UCSD-AML1 (cell line): Measurements from ENCODE around the gene LONRF2.

Source experiments
- DNase-seq: peaks from one replicate; lab custom pipeline; 2025; ENCODE audit not compliant: unreplicated experiment; lab: John Stamatoyannopoulos, UW

LONRF2 gene

GRCh38 chr2:100301881-100302584 is 20.3 kb downstream of the LONRF2 start:
- no peak for DNase-seq

- DNase-seq, result no peak
Measured at GRCh38 chr2:100299548-100299947, 22.8 kb downstream of the LONRF2 start.

GRCh38 chr2:100297511-100297910 is 24.8 kb downstream of the LONRF2 start:
- no peak for DNase-seq

- no peak for DNase-seq
Measured at GRCh38 chr2:100294162-100294497, 28.2 kb downstream of the LONRF2 start.

GRCh38 chr2:100293341-100294161 is 28.8 kb downstream of the LONRF2 start:
- no peak for DNase-seq

GRCh38 chr2:100292022-100292580 is 30.2 kb downstream of the LONRF2 start:
- no peak for DNase-seq

- DNase-seq, result no peak
Measured at GRCh38 chr2:100291152-100291970, 30.9 kb downstream of the LONRF2 start.

- no peak for DNase-seq
Measured at GRCh38 chr2:100290718-100291151, 31.6 kb downstream of the LONRF2 start.

- DNase-seq, result no peak
Measured at GRCh38 chr2:100289020-100289419, 33.3 kb downstream of the LONRF2 start.

GRCh38 chr2:100286318-100286717 is 36.0 kb downstream of the LONRF2 start:
- DNase-seq, result no peak

GRCh38 chr2:100285691-100286090 is 36.6 kb downstream of the LONRF2 start:
- DNase-seq, result no peak

- DNase-seq, result no peak
Measured at GRCh38 chr2:100285011-100285410, 37.3 kb downstream of the LONRF2 start.

- no peak for DNase-seq
Measured at GRCh38 chr2:100283724-100284501, 38.4 kb downstream of the LONRF2 start.

GRCh38 chr2:100281521-100282438 is 40.5 kb downstream of the LONRF2 start:
- no peak for DNase-seq

GRCh38 chr2:100279586-100280534 is 42.4 kb downstream of the LONRF2 start:
- DNase-seq, result no peak

- no peak for DNase-seq
Measured at GRCh38 chr2:100278986-100279385, 43.3 kb downstream of the LONRF2 start.

GRCh38 chr2:100278501-100278900 is 43.8 kb downstream of the LONRF2 start:
- no peak for DNase-seq

- DNase-seq, result no peak
Measured at GRCh38 chr2:100277540-100278207, 44.6 kb downstream of the LONRF2 start.
